NCI-H69 (cell line): ENCODE data around the gene GID8.

Source experiments
- DNase-seq: peaks from one replicate; lab custom pipeline; 2025; lab: John Stamatoyannopoulos, UW

The GID8 gene

DNA sequence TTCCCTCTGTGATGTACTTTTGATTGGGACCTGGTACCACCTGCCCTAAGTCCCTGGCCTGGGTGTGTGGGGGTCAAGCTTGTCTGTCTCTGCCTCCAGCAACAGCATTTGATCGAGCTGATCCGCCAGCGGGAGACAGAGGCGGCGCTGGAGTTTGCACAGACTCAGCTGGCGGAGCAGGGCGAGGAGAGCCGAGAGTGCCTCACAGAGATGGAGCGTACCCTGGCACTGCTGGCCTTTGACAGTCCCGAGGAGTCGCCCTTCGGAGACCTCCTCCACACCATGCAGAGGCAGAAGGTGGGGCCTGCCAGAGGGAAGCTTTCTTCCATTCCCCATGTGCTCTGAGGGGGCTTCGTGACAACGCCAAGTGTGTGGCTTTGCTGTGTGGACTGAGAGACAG, 5.4 kb downstream of the GID8 start:
- DNase-seq: no peak

DNA sequence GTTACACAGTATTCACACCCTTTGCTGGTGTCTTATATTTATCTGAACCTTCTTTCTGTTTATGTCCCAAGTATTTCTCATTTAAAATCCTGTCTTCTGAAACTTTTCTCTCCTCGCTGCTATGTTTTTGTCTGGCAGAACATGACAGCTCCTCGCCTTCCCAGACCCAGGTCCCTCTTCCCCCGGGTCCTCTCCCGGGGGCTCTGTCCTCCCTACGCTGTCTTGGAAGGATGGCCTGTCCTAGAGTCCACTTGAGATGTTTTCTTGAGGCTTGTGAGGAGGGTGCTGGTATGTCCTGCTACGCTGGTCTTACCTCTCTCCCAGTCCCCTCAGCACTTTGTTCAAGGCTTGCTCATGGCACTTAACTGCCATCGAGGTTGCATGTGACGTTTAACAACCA, 6.2 kb downstream of the GID8 start:
- DNase-seq: no peak

DNA sequence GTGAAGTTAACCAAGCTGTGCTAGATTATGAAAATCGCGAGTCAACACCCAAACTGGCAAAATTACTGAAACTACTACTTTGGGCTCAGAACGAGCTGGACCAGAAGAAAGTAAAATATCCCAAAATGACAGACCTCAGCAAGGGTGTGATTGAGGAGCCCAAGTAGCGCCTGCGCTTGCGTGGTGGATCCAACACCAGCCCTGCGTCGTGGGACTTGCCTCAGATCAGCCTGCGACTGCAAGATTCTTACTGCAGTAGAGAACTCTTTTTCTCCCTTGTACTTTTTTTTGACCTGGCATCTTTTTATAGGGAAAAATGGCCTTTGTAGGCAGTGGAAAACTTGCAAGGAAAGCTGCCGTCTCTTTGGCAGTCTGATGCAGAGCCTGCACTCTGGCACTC, 6.8 kb downstream of the GID8 start:
- no peak for DNase-seq

DNA sequence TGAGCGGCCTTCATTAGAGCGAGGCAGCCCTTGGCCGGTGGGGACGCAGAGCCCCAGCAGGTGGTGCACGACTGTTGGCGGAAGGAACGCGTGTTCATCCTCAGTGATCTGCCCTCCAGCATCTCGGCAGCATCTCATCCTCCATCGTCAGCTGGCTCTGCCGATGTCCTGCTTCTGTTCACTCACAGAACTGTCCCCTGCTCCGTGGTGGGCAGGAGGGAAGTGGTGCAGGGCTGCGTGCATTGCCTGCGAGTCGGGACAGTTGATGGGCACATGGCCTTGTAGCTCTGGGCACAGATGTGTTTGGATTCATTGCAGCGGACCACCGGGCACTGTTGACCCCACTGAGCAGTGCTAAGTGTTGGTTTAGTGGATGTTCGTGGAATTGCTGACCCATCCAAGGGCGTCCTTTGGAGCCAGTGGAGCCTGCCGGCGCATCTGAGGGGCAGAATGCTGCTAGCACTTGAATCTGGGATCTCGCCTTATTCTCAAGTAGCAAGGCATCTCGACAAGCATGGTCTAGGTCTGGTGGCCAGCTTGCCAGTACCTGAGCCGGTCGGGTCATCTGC, 7.9 kb downstream of the GID8 start:
- DNase-seq: no peak

DNA sequence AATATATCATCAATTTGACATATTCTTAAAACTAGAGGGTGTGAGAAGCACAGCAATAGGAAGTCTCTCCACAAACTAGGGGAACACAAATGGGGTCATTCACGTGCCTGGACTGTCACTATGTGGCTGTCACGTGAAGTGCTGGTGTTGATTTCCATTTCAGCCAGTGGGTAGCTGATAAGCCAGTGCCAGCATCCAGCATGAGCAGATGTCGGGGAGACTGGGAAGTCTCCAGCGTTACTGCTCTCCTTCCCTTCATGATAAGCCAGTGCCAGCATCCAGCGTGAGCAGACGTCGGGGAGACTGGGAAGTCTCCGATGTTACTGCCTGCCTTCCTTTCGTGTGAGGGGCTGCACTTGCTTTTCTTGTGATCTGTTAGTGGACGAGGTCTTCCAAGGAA, 9.0 kb downstream of the GID8 start:
- no peak for DNase-seq

DNA sequence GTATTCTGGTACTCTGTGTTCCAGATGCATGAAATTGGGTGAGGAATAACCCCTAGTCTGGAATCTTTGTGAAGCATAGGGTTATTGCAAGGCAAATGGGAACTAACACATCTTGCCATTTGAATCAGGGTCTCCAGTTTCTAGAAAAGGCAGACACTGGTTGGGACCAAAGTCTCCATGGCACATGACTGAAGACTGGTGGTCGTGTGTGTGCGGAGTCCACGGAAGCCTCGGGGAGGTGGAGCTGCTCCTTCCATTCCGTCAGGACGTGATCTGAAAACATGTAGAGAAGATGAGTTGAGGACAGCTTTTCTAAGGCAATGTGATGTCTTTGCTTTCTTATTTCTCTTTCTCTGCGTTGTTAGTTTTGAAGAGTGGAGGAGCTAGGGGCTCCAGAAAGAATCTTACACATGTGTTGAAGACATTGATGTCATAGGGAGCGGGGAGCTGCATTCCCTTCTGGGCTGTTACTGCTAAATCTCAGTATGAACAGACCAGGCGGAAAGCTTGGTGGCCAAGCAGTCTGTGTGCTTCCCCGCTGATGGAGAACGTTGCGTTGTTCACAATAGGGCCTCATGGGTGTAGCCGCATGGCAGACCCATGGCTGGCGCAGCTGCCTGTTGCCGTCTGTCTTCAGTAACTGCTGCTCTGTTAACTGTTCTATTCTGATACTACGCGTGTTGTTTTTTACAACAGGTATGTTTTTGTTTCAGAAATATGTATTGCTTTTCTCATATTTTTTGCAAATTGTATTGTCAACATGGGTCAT, 9.8 kb downstream of the GID8 start:
- no peak for DNase-seq

DNA sequence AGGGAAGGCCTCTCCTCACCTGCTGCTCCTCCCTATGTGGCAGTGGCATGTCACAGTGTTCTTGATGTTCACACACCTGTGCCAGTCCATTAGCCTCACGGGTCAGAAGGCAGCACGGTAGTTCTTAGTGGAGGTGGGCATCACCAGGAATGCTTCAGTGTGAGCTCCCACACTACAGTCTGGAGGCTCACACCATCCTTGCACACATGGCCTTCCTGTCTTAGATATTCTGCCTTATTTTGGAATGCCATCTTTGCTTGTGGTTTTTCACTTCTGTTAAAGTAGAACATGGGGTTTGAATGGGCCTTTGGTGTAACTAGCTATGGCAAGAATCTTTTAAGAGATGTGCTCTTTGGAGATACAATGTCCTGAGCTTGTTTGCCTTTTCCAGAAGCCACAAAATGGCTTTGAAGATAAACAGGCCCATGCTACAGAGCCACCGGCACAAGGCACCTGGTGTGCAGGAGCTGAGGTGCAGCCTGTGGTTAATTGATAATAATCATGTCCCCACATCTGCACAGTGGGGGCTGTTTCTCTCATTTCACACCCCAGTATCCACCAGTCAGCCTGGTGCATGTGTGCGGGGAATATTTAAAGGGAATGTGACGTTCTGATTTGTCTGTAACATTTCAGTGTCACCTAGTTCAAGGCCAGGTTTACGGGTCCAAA, 11.3 kb downstream of the GID8 start:
- DNase-seq: no peak

DNA sequence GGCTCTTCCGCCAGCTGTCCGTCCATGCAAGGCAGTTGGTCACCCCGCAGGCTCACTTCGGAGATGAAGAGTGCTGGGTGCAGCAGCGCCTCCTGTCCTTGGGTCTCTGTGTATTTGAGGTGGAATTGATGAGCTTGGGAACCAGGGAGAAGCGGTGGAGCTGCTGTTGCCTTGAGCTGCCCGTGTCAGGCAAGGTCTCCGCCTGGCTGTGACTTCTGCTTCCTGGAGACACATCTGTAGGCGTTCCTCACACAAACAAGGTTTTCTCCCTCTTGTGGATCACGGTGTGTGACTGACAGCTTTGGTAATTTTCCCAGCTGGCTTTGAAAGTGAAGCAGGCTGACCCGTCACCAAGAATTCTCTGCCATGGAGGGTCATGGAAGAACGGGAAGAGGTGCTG, 12.0 kb downstream of the GID8 start:
- DNase-seq: no peak

DNA sequence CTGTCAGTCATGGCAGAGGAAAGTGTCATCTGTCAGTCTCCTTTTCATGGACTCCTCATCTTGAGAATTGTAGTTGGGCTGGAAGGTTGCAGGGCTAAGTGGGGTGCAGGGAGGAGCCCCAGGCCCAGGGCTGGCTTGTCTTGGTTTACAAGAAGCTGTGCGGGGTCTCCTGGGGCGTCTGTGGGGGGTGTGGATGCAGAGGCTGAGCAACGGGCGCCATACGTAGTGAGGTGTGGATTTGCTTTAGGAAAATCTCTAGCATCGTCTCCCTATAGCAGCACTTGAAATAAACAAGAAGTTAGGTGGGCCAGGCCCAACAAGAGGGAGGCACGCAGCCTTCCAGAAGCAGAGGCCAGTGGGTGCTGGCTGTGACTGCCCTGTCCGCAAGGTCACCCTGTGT, 12.8 kb downstream of the GID8 start:
- DNase-seq: no peak

DNA sequence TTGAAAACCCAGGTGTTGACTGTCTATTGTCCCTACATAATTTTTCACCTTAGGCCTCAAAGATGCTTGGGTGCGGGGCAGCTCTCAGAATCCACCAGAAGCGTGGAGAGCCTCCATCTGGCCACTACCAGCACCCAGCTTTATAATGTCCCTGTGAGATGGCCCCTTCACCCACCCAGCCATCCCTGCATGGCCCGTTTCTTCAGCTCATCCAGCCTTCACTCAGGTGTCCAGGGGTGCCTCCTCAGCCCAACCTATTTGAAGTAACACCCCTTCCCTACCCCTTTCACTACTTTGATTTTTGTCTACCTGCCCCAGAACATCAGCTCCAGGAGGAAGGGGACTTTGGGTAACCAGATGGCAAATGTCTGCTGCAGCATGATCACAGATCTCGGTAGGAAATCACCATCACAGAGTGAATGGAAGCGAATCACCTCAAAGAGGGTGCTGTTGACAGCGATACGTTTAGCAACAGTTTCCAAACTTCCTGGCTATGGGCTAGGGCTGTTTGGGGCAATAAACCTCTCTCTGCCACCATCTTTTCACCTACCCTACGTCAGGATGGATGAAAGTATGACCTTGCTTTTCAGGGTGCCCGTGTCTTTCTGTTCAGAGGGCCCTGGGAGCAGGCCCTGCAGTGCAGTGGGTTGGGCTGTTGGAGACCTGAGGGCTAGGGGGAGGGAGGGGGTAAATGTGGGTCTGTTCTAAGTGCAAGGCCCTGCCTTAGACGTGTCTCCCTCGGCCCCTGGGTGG, 13.4 kb downstream of the GID8 start:
- DNase-seq: no peak

DNA sequence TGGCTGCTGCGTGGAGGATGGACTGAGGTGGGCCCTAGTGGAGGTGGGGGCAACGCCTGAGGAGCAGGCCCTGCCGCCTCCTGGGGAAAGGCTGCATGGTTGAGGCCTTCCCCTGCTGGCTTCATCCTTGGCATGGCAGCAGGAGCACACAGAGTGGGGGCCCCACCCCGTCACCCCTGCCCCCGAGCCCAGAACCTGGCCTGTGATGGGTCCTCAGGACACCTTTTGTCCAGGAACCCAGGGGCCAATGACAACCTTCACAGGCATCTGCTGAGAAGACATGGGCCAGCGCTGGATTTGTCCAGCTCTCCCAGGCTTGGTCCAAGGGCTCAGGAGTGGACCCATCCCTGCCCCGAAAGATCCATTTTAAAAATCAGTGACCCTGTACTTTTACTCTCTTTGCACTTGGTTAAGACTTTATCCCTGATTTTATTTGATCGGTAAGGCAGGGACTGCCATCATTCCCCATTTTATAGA, 14.0 kb downstream of the GID8 start:
- no peak for DNase-seq

DNA sequence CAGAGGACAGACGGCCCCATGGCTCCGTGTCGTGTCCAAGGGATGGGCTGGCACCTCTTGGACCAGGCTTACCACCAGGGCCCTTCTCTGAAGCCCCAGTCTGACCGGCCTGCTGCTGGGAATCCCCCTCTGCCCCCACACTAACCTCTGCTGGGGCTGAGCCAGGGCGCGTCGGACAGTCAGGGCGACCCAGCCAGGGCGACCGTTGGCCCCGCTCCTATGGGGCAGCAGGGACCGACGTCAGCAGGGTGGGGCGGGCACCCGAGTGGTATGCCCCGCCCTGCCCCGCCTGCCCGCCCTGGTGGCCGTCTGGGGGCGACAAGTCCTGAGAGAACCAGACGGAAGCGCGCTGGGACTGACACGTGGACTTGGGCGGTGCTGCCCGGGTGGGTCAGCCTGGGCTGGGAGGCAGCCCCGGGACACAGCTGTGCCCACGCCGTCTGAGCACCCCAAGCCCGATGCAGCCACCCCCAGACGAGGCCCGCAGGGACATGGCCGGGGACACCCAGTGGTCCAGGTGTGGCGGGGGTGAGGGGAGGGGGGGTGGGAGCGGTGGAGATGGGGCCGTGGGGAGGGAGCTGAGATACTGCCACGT, 14.5 kb downstream of the GID8 start, which contains the start of gene SLC17A9:
SLC17A9 (plus strand) TSS at position 337 of the 595 bp plus-strand sequence; CDS start at position 459, 122 bp downstream.
- no peak for DNase-seq

DNA sequence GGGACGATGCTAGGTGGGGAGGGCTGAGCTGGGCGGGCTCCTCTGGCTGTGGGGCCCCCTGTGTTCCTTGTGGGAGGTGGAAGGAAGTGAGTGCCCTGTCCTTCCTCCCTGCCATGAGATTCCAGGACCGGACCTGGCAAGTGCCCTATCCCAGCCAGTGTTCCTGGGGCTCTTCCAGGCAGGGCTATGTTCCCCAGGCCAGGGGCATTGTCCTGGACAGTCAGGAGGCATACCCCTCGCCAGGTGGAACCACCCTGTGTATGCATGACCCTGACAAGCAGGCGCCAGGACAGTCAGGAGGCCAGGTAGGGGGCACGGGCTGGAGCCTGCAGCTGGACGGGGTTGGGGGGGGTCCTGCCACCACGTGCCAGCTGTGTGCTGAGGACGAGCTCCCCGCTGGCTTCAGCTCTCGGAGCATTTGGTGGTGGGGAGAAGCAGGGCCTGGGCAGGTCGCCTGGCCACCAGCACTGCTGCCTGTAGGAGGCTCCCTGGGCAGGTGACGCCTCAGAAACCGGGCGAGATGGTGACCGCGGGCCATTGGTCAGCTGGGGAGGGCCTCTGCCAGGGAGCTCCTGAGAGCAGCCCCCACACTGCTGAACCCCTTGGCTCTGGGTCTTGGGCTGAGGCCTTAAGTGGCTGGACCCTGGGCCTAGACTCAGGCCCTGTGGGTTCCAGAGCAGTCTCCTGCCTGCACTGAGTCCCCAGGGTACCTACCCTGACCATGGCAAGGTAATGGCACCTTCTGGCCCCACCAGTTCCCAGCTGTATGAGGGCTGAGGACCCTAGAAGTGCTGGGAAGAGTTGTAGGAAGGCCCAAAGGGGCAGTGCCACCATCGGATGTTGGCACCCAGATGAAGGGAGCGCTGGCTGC, 15.3 kb downstream of the GID8 start:
- no peak for DNase-seq

DNA sequence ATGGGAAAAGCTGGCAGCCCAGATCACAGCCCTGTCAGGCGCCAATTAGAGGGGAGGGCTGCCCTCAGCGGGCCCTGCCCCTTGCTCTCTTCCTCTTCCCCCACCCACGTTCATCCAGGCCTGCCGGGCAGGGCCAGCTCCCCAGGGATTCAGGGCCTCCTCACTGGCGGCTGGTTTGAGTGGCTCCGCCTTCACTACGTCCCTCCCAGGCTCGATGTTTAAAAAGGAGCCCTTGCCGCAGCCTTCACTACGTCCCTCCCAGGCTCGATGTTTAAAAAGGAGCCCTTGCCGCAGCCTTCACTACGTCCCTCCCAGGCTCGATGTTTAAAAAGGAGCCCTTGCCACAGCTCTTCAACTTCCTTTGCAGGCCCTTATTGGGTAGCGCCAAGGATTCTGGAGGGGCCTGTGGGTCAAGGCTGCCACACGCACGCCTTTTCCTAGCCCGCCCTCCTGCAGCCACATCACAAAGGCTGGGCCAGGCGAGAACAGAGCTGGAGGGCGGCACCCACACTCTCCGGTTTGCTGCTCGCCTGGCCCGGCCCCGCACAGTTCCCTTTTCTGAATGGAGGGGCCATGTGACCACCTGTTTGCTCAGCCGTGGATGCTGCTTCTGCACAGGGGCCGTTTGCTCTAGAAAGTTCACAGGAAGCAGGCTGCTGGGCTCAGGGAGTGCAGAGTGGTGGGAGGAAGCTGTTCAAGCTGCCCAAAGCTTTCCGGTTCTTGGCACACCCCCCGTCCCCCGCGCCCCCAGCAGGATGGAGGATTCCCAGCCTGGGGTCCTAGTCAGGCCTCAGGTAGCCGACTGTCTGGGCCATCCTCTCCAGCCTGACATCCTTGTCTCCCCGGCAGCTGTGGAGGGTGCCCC, 16.1 kb downstream of the GID8 start:
- peak; percentile 89 for DNase-seq

DNA sequence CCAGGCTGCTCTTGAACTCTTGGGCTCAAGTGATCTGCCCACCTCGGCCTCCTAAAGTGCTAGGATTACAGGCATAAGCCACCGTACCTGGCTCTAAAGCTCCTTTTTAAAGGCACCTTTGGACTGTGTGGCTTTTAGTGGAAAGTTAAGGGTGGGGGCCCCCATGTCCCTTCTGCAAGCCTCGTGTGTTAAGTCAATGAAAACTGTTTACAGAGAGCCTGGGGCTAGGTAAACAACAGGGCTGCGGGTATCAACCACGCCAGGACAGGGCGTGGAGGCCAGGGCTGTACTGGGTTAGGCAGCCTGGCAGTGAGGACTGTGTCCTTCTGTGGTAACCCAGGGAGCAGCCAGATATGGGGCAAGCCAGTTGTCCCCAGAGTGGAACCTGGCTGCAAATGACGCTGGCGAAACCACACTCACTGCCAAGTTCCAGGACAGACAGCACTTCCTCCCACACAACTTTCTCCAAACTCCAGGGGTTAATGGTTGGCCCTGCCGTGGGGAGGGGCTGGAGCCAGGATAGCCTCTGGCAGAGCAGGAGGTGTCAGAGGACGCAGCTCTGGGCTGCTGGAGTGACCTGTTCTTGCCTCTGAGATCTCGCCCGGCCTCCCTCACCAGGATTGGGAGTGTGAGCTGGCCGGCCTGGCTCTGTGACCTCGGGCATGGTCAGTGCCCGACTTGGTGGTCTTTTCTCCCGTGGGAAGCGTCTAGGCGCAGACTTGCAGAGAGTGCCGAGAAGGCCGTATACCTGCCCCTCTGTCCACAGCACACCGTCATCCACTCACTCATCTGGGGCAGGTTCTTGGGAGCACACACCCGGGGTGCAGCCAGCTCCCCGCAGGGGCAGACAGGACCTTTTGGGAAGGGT, 17.8 kb downstream of the GID8 start:
- DNase-seq: peak; percentile 15

DNA sequence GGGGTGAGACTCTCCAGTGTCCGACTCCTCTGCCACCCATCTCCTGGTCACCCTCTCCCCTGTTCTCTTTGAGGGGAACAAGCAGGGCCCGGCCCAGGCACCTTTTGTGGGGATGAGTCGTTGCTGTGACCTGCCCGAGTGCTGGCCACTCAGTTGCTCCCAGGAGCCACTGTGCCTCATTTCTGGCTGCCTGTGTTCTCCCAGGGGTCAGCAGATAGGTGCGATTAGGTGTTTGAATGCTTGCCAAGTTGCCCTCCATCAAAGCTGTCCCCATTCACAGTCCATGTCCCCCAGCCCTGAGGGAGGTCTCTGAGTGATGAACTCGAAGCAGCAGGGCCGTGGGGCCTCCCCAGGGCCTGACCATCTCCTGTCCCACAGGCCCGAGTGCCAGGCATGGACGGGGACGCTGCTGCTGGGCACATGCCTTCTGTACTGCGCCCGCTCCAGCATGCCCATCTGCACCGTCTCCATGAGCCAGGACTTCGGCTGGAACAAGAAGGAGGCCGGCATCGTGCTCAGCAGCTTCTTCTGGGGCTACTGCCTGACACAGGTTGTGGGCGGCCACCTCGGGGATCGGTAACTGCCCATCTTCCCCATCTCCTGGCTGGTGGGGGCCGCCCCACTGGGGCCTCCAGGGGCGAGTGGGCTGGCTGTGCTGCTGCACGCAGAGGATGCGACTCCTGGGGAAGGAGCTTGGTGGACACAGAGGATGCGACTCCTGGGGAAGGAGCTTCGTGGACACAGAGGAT, 18.6 kb downstream of the GID8 start:
- no peak for DNase-seq

DNA sequence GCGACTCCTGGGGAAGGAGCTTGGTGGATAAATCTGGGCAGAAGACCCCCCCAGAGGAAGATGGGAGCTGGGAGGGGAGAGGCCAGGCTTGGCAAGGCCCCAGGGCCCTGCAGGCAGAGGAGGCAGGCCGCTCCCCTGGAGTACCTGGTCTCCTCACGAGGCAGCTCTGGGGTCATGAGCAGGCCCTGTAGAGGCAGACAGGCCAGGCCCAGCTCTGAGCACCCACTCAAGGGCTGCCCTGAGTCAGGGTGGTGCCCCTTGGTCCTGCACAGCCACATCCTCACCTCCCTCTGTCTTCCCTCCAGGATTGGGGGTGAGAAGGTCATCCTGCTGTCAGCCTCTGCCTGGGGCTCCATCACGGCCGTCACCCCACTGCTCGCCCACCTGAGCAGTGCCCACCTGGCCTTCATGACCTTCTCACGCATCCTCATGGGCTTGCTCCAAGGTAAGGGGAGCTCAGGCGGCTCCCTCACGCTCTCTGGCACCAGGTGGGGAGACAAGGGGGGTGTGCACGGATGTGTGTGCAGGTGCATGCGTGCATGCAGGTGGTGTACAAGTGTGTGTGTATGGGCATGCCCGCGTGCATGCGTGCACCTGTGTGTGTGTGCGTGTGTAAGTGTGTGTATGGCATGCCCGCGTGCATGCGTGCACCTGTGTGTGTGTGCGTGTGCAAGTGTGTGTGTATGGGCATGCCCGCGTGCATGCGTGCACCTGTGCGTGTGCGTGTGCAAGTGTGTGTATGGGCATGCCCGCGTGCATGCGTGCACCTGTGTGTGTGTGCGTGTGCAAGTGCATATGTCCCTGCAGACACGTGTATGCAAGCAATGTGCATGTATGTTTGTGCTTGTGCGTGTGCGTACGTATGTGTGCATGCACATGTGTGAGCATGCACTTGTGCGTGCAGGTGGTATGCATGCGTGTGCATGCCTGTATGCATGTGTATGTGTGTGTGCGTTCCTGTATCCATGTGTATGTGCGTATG, 19.5 kb downstream of the GID8 start:
- no peak for DNase-seq
